SK-N-SH treated with all-trans-retinoic acid at 6 μM for 48 hours (cell line): Measurements from ENCODE around the gene RNF157.

ENCODE experiments used
- ATAC-seq: fragments of 200-7000 bp; cut with Tn5 transposase; 3 replicates; pipeline ENCODE4 v1.9.1; 2020; ENCODE audit warnings: mild to moderate bottlenecking, moderate library complexity
- CREB5 ChIP-seq: fragments of 250-450 bp; sonication (Bioruptor Pico); IDR thresholded peaks from 2 replicates; pipeline ENCODE4 v1.5.1; 2020; ENCODE audit warnings: low read depth, mild to moderate bottlenecking, moderate library complexity
- CSDC2 ChIP-seq: fragments of 250-450 bp; sonication (Bioruptor Pico); IDR thresholded peaks from 2 replicates; pipeline ENCODE4 v1.5.0; 2020; ENCODE audit warnings: mild to moderate bottlenecking, moderate library complexity
- CSRNP3 ChIP-seq: fragments of 250-450 bp; sonication (Bioruptor Pico); IDR thresholded peaks from 2 replicates; pipeline ENCODE4 v1.5.1; 2021; ENCODE audit warnings: mild to moderate bottlenecking, moderate library complexity
- ESRRG ChIP-seq: fragments of 250-450 bp; sonication (Bioruptor Pico); IDR thresholded peaks from 2 replicates; pipeline ENCODE4 v1.6.1; 2021; ENCODE audit warnings: mild to moderate bottlenecking
- ISL1 ChIP-seq: fragments of 250-450 bp; sonication (Bioruptor Pico); IDR thresholded peaks from 2 replicates; pipeline ENCODE4 v2.1.2; 2022; ENCODE audit warnings: mild to moderate bottlenecking, moderate library complexity
- PATZ1 ChIP-seq: fragments of 250-450 bp; sonication (Bioruptor Pico); IDR thresholded peaks from 2 replicates; pipeline ENCODE4 v1.8.0; 2020; ENCODE audit warnings: mild to moderate bottlenecking, moderate library complexity, borderline replicate concordance
- RARB ChIP-seq: fragments of 250-450 bp; sonication (Bioruptor Pico); IDR thresholded peaks from 2 replicates; pipeline ENCODE4 v1.8.0; 2021; ENCODE audit warnings: mild to moderate bottlenecking, moderate library complexity
- TCF4 ChIP-seq: fragments of 250-450 bp; sonication (Bioruptor Pico); IDR thresholded peaks from 2 replicates; pipeline ENCODE4 v1.8.0; 2021; ENCODE audit warnings: mild to moderate bottlenecking, moderate library complexity, borderline replicate concordance
- TSHZ2 ChIP-seq: fragments of 250-450 bp; sonication (Bioruptor Pico); IDR thresholded peaks from 2 replicates; pipeline ENCODE4 v1.5.0; 2020; ENCODE audit warnings: mild to moderate bottlenecking, moderate library complexity
- ZFP3 ChIP-seq: fragments of 250-450 bp; sonication (Bioruptor Pico); IDR thresholded peaks from 2 replicates; pipeline ENCODE4 v1.5.0; 2020; ENCODE audit warnings: mild to moderate bottlenecking, moderate library complexity
- ZFP30 ChIP-seq: fragments of 450-650 bp; formaldehyde crosslinking; IDR thresholded peaks from 2 replicates; pipeline ENCODE4 v1.5.0; 2022; ENCODE audit warnings: mild to moderate bottlenecking, moderate library complexity
- ZNF70 ChIP-seq: fragments of 450-650 bp; formaldehyde crosslinking; IDR thresholded peaks from 2 replicates; pipeline ENCODE4 v1.5.0; 2020; ENCODE audit warnings: mild to moderate bottlenecking, moderate library complexity
- ZNF8 ChIP-seq: fragments of 450-650 bp; formaldehyde crosslinking; IDR thresholded peaks from 2 replicates; pipeline ENCODE4 v1.5.0; 2020; ENCODE audit warnings: mild to moderate bottlenecking, moderate library complexity

The RNF157 gene

GRCh38 chr17:76275382-76276068, 35.2 kb upstream of the RNF157 start:
- no peak for TF ChIP-seq CSDC2
- no peak for TF ChIP-seq ZNF70 (CRISPR knock-in tag)
- no peak for TF ChIP-seq CSRNP3
- no peak for ATAC-seq

GRCh38 chr17:76274112-76274956, 34.0 kb upstream of the RNF157 start:
- no peak for ATAC-seq

GRCh38 chr17:76273445-76274111, 33.3 kb upstream of the RNF157 start:
- TF ChIP-seq ZFP30 (CRISPR knock-in tag) (no peak), TSHZ2 (CRISPR knock-in tag) (no peak), ISL1 (no peak), CSDC2 (no peak), ZNF8 (CRISPR knock-in tag) (no peak)
- peak; percentile 9; the same call in 2 of the 3 replicates for ATAC-seq

More at GRCh38 chr17:76274112-76274956, 34.0 kb upstream of the RNF157 start:
- no peak for TF ChIP-seq ESRRG (CRISPR knock-in tag)
- TF ChIP-seq ZFP3 = no peak
- no peak for TF ChIP-seq CSDC2
- no peak for TF ChIP-seq TCF4 (CRISPR knock-in tag)

- no peak; the same call in 2 of the 3 replicates for ATAC-seq
- TF ChIP-seq PATZ1 (CRISPR knock-in tag) = no peak
- TF ChIP-seq CREB5 (CRISPR knock-in tag) = no peak
- no peak for TF ChIP-seq CSRNP3
- TF ChIP-seq RARB = no peak
Measured at GRCh38 chr17:76272541-76273444, 32.5 kb upstream of the RNF157 start.
